22Rv1 (cell line): ENCODE results near the gene OR4D6.

Experiments used
- ZFX ChIP-seq: fragments of 450-650 bp; IDR thresholded peaks from 2 replicates; pipeline ENCODE4 v1.6.1; 2017; ENCODE audit warnings: antibody characterized with exemption, borderline replicate concordance
- TF ChIP-seq, protein P1 (sequence below): fragments of 450-650 bp; IDR thresholded peaks from 2 replicates; pipeline ENCODE4 v1.5.1; 2017; ENCODE audit warnings: mild to moderate bottlenecking

DNA sequence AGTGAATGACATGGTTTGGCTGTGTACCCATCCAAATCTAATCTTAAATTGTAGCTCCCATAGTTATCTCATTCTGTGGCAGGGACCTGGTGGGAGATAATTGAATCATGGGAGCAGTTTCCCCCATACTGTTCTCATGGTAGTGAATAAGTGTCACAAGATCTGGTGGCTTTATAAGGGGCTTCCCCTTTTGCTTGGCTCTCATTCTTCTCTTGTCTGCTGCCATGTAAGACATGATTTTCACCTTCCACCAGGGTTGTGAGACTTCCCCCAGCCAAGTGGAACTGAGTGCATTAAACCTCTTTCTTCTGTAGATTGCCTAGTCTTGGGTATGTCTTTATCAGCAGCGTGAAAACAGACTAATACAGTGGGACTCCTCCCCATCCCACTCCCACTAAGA, 41.6 kb upstream of the OR4D6 start:
- TF ChIP-seq, protein P1, sequence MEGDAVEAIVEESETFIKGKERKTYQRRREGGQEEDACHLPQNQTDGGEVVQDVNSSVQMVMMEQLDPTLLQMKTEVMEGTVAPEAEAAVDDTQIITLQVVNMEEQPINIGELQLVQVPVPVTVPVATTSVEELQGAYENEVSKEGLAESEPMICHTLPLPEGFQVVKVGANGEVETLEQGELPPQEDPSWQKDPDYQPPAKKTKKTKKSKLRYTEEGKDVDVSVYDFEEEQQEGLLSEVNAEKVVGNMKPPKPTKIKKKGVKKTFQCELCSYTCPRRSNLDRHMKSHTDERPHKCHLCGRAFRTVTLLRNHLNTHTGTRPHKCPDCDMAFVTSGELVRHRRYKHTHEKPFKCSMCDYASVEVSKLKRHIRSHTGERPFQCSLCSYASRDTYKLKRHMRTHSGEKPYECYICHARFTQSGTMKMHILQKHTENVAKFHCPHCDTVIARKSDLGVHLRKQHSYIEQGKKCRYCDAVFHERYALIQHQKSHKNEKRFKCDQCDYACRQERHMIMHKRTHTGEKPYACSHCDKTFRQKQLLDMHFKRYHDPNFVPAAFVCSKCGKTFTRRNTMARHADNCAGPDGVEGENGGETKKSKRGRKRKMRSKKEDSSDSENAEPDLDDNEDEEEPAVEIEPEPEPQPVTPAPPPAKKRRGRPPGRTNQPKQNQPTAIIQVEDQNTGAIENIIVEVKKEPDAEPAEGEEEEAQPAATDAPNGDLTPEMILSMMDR: no peak
- no peak for TF ChIP-seq ZFX
